WTC11 (cell line): ENCODE data around the gene UAP1L1. TPM values are rescaled to one million over a fixed set of nuclear protein-coding genes. Genes with fewer than 3 reads are reported as not detected.

ENCODE experiments used
- ATAC-seq: fragments of 200-7000 bp; cut with Tn5 transposase; 2 replicates; pipeline ENCODE4 v1.10.0; 2021; ENCODE audit warnings: mild to moderate bottlenecking, moderate library complexity
- CTCF ChIA-PET: fragments of 300-600 bp; sonication (Branson Sonifier 250); formaldehyde crosslinking; loops from one replicate; lab custom pipeline; 2021; ENCODE audit warnings: antibody characterized with exemption; lab: Charles Lee
- POLR2A ChIA-PET: fragments of 350-600 bp; sonication (Branson Sonifier 250); formaldehyde crosslinking; loops from one replicate; lab custom pipeline; 2021; ENCODE audit warnings: antibody characterized with exemption; lab: Charles Lee
- DNase-seq: peaks from one replicate; pipeline ENCODE4 v3.0.0; 2021; ENCODE audit warnings: low spot score
- H3K27ac Mint-ChIP-seq: 2 replicates; pipeline ENCODE4 v1.8.0; 2021; ENCODE audit warnings: mixed read lengths
- H3K27me3 Mint-ChIP-seq: 2 replicates; pipeline ENCODE4 v1.8.0; 2021; ENCODE audit warnings: low read depth, mild to moderate bottlenecking, moderate library complexity, mixed read lengths
- H3K36me3 Mint-ChIP-seq: 2 replicates; pipeline ENCODE4 v1.8.0; 2021; ENCODE audit warnings: mixed read lengths
- H3K4me1 Mint-ChIP-seq: 2 replicates; pipeline ENCODE4 v1.8.0; 2022; ENCODE audit warnings: mixed read lengths
- H3K4me3 Mint-ChIP-seq: 2 replicates; pipeline ENCODE4 v1.8.0; 2021; ENCODE audit warnings: mild to moderate bottlenecking, moderate library complexity, mixed read lengths
- H3K9me3 Mint-ChIP-seq: 2 replicates; pipeline ENCODE4 v1.8.0; 2021; ENCODE audit warnings: mixed read lengths
- FOXP1 ChIP-seq: sonication (generic); formaldehyde crosslinking; IDR thresholded peaks from 2 replicates; pipeline ENCODE4 v1.8.0; 2022; ENCODE audit warnings: missing genetic modification reagents, mild to moderate bottlenecking, moderate library complexity, borderline replicate concordance
- MXD4 ChIP-seq: fragments of 250-450 bp; sonication (Bioruptor Pico); IDR thresholded peaks from 2 replicates; pipeline ENCODE4 v1.8.0; 2021; ENCODE audit warnings: mild to moderate bottlenecking, moderate library complexity, borderline replicate concordance
- MYBL2 ChIP-seq: sonication (generic); formaldehyde crosslinking; IDR thresholded peaks from 2 replicates; pipeline ENCODE4 v1.8.1; 2023; ENCODE audit warnings: mild to moderate bottlenecking, moderate library complexity, missing genetic modification reagents
- NFE2L1 ChIP-seq: sonication (generic); formaldehyde crosslinking; IDR thresholded peaks from 2 replicates; pipeline ENCODE4 v1.8.1; 2023; ENCODE audit warnings: missing genetic modification reagents
- NR3C1 ChIP-seq: sonication (generic); formaldehyde crosslinking; conservative IDR thresholded peaks from 2 replicates; pipeline ENCODE4 v1.8.1; 2023; ENCODE audit warnings: low read depth, mild to moderate bottlenecking, missing genetic modification reagents
- OVOL2 ChIP-seq: fragments of 250-450 bp; sonication (Bioruptor Pico); IDR thresholded peaks from 2 replicates; pipeline ENCODE4 v1.9.0; 2021; ENCODE audit warnings: mild to moderate bottlenecking, borderline replicate concordance
- SMAD3 ChIP-seq: sonication (generic); formaldehyde crosslinking; IDR thresholded peaks from 2 replicates; pipeline ENCODE4 v1.8.0; 2022; ENCODE audit warnings: missing genetic modification reagents, mild to moderate bottlenecking, borderline replicate concordance
- SP1 ChIP-seq: sonication (generic); formaldehyde crosslinking; conservative IDR thresholded peaks from 2 replicates; pipeline ENCODE4 v1.8.1; 2022; ENCODE audit warnings: missing genetic modification reagents
- TEAD4 ChIP-seq: sonication (generic); formaldehyde crosslinking; IDR thresholded peaks from 2 replicates; pipeline ENCODE4 v1.8.0; 2022; ENCODE audit warnings: mild to moderate bottlenecking, missing genetic modification reagents
- TP53 ChIP-seq: sonication (generic); formaldehyde crosslinking; IDR thresholded peaks from 2 replicates; pipeline ENCODE4 v1.8.1; 2023; ENCODE audit warnings: mild to moderate bottlenecking, missing genetic modification reagents
- ZNF396 ChIP-seq: fragments of 250-450 bp; sonication (Bioruptor Pico); IDR thresholded peaks from 2 replicates; pipeline ENCODE4 v1.8.0; 2021; ENCODE audit warnings: mild to moderate bottlenecking, moderate library complexity, borderline replicate concordance
- total RNA-seq: library from RNA; stranded (reverse); gene quantifications from 3 replicates; pipeline ENCODE4 v1.2.3, GENCODE V29; 2021
- TF ChIP-seq, protein P1 (sequence below): sonication (generic); formaldehyde crosslinking; IDR thresholded peaks from 2 replicates; pipeline ENCODE4 v1.8.1; 2022; ENCODE audit warnings: missing genetic modification reagents, borderline replicate concordance
- TF ChIP-seq, protein P2 (sequence below): sonication (generic); formaldehyde crosslinking; IDR thresholded peaks from 2 replicates; pipeline ENCODE4 v1.8.0; 2022; ENCODE audit warnings: mild to moderate bottlenecking, missing genetic modification reagents
- TF ChIP-seq, protein P3 (sequence below): sonication (generic); formaldehyde crosslinking; IDR thresholded peaks from 2 replicates; pipeline ENCODE4 v1.8.1; 2023; ENCODE audit warnings: mild to moderate bottlenecking, moderate library complexity, missing genetic modification reagents
- TF ChIP-seq, protein P4 (sequence below): sonication (generic); formaldehyde crosslinking; IDR thresholded peaks from 2 replicates; pipeline ENCODE4 v1.8.0; 2023; ENCODE audit warnings: mild to moderate bottlenecking, missing genetic modification reagents
- TF ChIP-seq, protein P5 (sequence below): sonication (generic); formaldehyde crosslinking; IDR thresholded peaks from 2 replicates; pipeline ENCODE4 v1.8.0; 2022; ENCODE audit warnings: mild to moderate bottlenecking, missing genetic modification reagents
- TF ChIP-seq, protein P6 (sequence below): sonication (generic); formaldehyde crosslinking; IDR thresholded peaks from 2 replicates; pipeline ENCODE4 v1.8.0; 2022; ENCODE audit warnings: mild to moderate bottlenecking, missing genetic modification reagents

Gene UAP1L1
- total RNA-seq, 1 experiment from 2014 or later: 17.7 TPM

DNA sequence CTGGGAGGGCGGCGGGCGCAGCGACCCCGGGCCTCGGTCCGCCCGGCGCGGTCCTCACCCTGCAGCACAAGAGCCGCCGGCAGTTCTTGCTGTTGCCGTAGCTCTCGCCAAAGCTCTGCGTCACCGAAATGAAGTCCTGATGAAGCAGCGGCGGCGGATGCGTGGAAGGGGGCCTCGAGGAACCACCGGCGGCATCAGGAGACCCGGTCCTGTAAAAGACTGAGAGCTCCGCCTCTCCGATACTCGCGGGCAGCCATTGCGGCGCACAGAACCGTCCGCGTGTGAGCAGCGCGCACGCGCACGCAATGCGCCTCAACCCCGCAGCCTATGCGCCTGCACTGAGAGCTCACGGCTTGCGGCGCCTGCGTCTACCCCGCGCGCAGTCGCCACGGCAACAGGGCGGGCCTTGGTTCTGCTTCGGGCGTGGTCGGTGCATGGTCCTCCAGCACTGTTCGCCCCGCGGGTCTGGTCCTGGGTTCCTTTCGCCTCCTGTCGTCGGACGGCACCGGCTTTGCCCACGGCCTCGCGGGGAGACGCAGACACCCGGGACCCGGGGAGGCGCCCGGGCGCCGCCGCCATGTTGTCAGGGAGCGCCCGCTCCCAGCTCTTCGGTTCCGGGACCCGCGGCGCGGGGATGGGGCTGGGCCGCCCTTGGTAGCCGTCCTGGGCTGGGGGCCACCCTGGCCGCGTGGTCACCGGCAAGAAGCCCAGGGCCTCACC lies 52.3 kb downstream of the UAP1L1 start (continued):
- TF ChIP-seq OVOL2 (CRISPR knock-in tag): no peak
- TF ChIP-seq TEAD4 (CRISPR knock-in tag): no peak
- peak; percentile 74; the same call in 1 of the 2 replicates for TF ChIP-seq NFE2L1 (CRISPR knock-in tag)
- no peak for TF ChIP-seq NR3C1 (CRISPR knock-in tag)
- TF ChIP-seq MXD4 (CRISPR knock-in tag): no peak
- TF ChIP-seq SP1 (CRISPR knock-in tag): peak; percentile 66; the same call in 1 of the 2 replicates
- TF ChIP-seq, protein P1, sequence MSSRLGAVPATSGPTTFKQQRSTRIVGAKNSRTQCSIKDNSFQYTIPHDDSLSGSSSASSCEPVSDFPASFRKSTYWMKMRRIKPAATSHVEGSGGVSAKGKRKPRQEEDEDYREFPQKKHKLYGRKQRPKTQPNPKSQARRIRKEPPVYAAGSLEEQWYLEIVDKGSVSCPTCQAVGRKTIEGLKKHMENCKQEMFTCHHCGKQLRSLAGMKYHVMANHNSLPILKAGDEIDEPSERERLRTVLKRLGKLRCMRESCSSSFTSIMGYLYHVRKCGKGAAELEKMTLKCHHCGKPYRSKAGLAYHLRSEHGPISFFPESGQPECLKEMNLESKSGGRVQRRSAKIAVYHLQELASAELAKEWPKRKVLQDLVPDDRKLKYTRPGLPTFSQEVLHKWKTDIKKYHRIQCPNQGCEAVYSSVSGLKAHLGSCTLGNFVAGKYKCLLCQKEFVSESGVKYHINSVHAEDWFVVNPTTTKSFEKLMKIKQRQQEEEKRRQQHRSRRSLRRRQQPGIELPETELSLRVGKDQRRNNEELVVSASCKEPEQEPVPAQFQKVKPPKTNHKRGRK (CRISPR knock-in tag): no peak
- peak; percentile 92 for TF ChIP-seq MYBL2 (CRISPR knock-in tag)
- no peak for TF ChIP-seq ZNF396 (CRISPR knock-in tag)
- TF ChIP-seq, protein P2, sequence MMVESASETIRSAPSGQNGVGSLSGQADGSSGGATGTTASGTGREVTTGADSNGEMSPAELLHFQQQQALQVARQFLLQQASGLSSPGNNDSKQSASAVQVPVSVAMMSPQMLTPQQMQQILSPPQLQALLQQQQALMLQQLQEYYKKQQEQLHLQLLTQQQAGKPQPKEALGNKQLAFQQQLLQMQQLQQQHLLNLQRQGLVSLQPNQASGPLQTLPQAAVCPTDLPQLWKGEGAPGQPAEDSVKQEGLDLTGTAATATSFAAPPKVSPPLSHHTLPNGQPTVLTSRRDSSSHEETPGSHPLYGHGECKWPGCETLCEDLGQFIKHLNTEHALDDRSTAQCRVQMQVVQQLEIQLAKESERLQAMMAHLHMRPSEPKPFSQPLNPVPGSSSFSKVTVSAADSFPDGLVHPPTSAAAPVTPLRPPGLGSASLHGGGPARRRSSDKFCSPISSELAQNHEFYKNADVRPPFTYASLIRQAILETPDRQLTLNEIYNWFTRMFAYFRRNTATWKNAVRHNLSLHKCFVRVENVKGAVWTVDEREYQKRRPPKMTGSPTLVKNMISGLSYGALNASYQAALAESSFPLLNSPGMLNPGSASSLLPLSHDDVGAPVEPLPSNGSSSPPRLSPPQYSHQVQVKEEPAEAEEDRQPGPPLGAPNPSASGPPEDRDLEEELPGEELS (CRISPR knock-in tag): peak; percentile 91
- TF ChIP-seq, protein P3, sequence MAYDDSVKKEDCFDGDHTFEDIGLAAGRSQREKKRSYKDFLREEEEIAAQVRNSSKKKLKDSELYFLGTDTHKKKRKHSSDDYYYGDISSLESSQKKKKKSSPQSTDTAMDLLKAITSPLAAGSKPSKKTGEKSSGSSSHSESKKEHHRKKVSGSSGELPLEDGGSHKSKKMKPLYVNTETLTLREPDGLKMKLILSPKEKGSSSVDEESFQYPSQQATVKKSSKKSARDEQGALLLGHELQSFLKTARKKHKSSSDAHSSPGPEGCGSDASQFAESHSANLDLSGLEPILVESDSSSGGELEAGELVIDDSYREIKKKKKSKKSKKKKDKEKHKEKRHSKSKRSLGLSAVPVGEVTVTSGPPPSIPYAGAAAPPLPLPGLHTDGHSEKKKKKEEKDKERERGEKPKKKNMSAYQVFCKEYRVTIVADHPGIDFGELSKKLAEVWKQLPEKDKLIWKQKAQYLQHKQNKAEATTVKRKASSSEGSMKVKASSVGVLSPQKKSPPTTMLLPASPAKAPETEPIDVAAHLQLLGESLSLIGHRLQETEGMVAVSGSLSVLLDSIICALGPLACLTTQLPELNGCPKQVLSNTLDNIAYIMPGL (CRISPR knock-in tag): peak; percentile 87
- TF ChIP-seq, protein P4, sequence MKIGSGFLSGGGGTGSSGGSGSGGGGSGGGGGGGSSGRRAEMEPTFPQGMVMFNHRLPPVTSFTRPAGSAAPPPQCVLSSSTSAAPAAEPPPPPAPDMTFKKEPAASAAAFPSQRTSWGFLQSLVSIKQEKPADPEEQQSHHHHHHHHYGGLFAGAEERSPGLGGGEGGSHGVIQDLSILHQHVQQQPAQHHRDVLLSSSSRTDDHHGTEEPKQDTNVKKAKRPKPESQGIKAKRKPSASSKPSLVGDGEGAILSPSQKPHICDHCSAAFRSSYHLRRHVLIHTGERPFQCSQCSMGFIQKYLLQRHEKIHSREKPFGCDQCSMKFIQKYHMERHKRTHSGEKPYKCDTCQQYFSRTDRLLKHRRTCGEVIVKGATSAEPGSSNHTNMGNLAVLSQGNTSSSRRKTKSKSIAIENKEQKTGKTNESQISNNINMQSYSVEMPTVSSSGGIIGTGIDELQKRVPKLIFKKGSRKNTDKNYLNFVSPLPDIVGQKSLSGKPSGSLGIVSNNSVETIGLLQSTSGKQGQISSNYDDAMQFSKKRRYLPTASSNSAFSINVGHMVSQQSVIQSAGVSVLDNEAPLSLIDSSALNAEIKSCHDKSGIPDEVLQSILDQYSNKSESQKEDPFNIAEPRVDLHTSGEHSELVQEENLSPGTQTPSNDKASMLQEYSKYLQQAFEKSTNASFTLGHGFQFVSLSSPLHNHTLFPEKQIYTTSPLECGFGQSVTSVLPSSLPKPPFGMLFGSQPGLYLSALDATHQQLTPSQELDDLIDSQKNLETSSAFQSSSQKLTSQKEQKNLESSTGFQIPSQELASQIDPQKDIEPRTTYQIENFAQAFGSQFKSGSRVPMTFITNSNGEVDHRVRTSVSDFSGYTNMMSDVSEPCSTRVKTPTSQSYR: no peak

DNA sequence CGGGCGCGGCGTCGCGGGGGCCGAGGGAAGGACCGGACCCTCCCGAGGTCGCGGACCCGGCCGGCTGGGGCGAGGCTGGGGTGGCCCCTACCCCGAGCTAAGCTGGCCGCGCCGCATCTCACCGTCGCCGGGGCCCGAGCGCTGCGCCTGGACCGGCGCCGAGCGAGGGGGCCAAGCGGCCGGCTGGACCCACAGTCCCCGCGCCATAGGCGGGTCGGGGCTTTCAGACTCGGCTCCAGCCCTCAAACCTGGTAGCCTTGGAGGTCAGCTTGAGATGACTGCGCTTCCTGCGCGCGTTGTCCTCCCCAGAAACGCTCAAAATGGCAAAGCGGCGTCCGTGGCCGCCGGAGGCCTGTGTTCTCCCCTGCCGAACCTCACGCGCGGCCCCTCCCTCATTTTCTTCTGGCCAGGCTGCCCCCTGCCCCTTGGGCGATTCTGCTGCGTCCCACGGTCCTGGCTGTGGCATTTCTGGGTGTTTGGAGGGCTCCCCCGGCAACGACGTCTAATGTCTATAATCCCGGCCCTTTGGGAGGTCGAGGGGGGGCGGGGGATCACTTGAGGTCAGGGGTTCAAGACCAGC lies 52.9 kb downstream of the UAP1L1 start:
- TF ChIP-seq FOXP1 (peak; percentile 1; the same call in 1 of the 2 replicates), ZNF396 (CRISPR knock-in tag) (no peak), NR3C1 (CRISPR knock-in tag) (no peak), TP53 (CRISPR knock-in tag) (peak; percentile 65; the same call in 1 of the 2 replicates), SMAD3 (CRISPR knock-in tag) (no peak)
- TF ChIP-seq, protein P5, sequence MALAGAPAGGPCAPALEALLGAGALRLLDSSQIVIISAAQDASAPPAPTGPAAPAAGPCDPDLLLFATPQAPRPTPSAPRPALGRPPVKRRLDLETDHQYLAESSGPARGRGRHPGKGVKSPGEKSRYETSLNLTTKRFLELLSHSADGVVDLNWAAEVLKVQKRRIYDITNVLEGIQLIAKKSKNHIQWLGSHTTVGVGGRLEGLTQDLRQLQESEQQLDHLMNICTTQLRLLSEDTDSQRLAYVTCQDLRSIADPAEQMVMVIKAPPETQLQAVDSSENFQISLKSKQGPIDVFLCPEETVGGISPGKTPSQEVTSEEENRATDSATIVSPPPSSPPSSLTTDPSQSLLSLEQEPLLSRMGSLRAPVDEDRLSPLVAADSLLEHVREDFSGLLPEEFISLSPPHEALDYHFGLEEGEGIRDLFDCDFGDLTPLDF (CRISPR knock-in tag): no peak
- TF ChIP-seq, protein P6, sequence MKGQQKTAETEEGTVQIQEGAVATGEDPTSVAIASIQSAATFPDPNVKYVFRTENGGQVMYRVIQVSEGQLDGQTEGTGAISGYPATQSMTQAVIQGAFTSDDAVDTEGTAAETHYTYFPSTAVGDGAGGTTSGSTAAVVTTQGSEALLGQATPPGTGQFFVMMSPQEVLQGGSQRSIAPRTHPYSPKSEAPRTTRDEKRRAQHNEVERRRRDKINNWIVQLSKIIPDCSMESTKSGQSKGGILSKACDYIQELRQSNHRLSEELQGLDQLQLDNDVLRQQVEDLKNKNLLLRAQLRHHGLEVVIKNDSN (CRISPR knock-in tag): 0 out of 2 replicates have a peak, but pooled peaks have one; percentile 5
- Mint-ChIP-seq H3K4me3 (peak overlapping the region; percentile 80), H3K36me3 (no peaks in the 10 kb centered on the region), H3K27me3 (peaks cover 26% of the 10 kb centered on the region), H3K4me1 (peaks cover 14% of the 10 kb centered on the region), H3K27ac (no peak overlapping the region), H3K9me3 (no peaks in the 10 kb centered on the region)
- peak; percentile 17 for DNase-seq
- ChIA-PET POLR2A (interaction anchor here (1.0 to 1.6 kb wide), 8 partner anchors 8 to 520 kb away, joined by 3 to 9 read pairs (median 6); partner anchors contain the start of genes GRIN1, MAN1B1, TPRN and TUBB4B), CTCF (interaction anchor here (0.7 to 3.1 kb wide), 26 partner anchors 8 to 186 kb away, joined by 3 to 31 read pairs (median 7); partner anchors contain the start of genes ANAPC2, CYSRT1, FBXW5 and GRIN1)
- peak; percentile 30 for ATAC-seq
